ENCODE measurements around the gene MAD1L1.

DNA sequence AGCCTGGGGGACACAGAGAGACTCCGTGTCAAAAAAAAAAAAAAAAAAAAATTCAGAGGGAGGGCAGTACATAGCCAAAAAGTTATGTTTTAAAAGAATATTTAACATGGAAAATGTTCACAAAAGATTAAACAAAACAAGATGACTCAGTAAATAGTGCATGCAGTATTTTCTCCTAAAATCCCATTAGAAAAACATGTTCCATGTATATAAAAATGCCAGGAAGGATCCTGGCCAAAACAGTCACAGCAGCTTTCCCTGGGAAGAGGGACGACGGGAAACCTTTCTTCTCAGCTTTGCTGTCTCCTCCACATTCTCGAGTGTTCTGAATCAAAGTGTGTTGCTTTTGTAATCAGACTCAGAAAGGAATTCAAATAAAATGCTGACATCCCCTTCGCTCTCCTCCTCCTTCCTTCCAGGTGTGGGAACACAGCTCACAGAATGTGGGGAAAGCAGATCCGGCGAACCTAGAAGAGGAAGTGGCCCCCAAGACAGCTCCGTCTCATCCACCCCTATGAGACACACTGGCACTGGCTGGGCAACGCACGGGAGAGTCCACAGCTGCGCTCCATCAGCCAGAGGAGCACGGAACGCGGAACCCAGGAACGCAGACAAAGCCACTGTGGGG lies 139.4 kb downstream of the MAD1L1 start:
- TF ChIP-seq, protein P1, sequence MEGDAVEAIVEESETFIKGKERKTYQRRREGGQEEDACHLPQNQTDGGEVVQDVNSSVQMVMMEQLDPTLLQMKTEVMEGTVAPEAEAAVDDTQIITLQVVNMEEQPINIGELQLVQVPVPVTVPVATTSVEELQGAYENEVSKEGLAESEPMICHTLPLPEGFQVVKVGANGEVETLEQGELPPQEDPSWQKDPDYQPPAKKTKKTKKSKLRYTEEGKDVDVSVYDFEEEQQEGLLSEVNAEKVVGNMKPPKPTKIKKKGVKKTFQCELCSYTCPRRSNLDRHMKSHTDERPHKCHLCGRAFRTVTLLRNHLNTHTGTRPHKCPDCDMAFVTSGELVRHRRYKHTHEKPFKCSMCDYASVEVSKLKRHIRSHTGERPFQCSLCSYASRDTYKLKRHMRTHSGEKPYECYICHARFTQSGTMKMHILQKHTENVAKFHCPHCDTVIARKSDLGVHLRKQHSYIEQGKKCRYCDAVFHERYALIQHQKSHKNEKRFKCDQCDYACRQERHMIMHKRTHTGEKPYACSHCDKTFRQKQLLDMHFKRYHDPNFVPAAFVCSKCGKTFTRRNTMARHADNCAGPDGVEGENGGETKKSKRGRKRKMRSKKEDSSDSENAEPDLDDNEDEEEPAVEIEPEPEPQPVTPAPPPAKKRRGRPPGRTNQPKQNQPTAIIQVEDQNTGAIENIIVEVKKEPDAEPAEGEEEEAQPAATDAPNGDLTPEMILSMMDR (tag by site-specific recombination; IDR thresholded peaks at IDR 0.05): no peak
- TF ChIP-seq, protein P2, sequence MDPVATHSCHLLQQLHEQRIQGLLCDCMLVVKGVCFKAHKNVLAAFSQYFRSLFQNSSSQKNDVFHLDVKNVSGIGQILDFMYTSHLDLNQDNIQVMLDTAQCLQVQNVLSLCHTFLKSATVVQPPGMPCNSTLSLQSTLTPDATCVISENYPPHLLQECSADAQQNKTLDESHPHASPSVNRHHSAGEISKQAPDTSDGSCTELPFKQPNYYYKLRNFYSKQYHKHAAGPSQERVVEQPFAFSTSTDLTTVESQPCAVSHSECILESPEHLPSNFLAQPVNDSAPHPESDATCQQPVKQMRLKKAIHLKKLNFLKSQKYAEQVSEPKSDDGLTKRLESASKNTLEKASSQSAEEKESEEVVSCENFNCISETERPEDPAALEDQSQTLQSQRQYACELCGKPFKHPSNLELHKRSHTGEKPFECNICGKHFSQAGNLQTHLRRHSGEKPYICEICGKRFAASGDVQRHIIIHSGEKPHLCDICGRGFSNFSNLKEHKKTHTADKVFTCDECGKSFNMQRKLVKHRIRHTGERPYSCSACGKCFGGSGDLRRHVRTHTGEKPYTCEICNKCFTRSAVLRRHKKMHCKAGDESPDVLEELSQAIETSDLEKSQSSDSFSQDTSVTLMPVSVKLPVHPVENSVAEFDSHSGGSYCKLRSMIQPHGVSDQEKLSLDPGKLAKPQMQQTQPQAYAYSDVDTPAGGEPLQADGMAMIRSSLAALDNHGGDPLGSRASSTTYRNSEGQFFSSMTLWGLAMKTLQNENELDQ (tag by site-specific recombination; IDR thresholded peaks at IDR 0.05; ENCODE audit: low read depth): no peak
- TF ChIP-seq ZNF560 (tag by site-specific recombination; IDR thresholded peaks at IDR 0.05; ENCODE audit: borderline replicate concordance): no peak
- TF ChIP-seq, protein P3, sequence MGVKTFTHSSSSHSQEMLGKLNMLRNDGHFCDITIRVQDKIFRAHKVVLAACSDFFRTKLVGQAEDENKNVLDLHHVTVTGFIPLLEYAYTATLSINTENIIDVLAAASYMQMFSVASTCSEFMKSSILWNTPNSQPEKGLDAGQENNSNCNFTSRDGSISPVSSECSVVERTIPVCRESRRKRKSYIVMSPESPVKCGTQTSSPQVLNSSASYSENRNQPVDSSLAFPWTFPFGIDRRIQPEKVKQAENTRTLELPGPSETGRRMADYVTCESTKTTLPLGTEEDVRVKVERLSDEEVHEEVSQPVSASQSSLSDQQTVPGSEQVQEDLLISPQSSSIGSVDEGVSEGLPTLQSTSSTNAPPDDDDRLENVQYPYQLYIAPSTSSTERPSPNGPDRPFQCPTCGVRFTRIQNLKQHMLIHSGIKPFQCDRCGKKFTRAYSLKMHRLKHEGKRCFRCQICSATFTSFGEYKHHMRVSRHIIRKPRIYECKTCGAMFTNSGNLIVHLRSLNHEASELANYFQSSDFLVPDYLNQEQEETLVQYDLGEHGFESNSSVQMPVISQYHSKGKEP (tag by site-specific recombination; IDR thresholded peaks at IDR 0.05): no peak

All from HEK293 (cell line).